Gastroesophageal sphincter (tissue), 3 donors: ENCODE data around the gene DUS1L.

Experiments used
- CTCF ChIP-seq, 4 experiments: fragments of 200-600 bp in 2 of 4; fragments of 450-650 bp in 2 of 4; sonication (generic) in 1 of 4; IDR thresholded peaks; one replicate each; pipeline ENCODE4 v1.5.1; 2017 to 2019; ENCODE audit warnings: antibody characterized with exemption in 4 of 4, mild to moderate bottlenecking in 2 of 4, moderate library complexity in 2 of 4
- EP300 ChIP-seq: sonication (generic); formaldehyde crosslinking; IDR thresholded peaks from one replicate; pipeline ENCODE4 v1.6.1; 2017; ENCODE audit warnings: antibody characterized with exemption, mild to moderate bottlenecking
- POLR2A ChIP-seq, 2 donors: fragments of 450-650 bp; IDR thresholded peaks; one replicate each; pipeline ENCODE4 v1.6.1; 2017; ENCODE audit warnings: antibody characterized with exemption in 2 of 2, mild to moderate bottlenecking in 2 of 2, moderate library complexity in 1 of 2
- POLR2AphosphoS5 ChIP-seq: sonication (generic); formaldehyde crosslinking; IDR thresholded peaks from one replicate; pipeline ENCODE4 v1.6.1; 2017; ENCODE audit warnings: antibody characterized with exemption

GRCh38 chr17:82094931-82095776, 29.6 kb upstream of the DUS1L start:
- TF ChIP-seq EP300 (no peak), CTCF (IDR thresholded peaks at IDR 0.05) (no peak), POLR2AphosphoS5 (no peak), POLR2A (IDR thresholded peaks at IDR 0.05) (no peak)
